ENCODE measurements around the gene KCNMA1.

DNA sequence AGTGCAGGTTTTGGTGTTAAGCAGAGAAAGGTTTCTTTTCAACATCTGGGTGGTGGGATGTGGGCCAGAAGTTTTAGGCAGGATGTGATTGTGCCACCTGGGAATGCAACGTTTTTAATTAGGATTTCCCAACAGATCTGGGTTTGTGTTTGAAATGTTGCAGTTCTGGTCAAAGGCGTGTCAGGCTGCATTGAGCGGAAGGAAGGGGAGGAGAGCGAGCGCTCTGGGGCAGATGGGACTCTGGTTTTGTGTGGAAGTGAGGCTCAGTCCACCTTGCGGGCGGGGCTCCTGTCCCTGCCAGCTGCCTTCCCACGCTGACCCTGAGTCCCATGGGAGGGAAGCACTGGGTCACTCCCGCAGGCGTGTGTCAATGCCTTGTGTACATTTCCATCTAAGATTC, 767.7 kb downstream of the KCNMA1 start:
- TF ChIP-seq, protein P1, sequence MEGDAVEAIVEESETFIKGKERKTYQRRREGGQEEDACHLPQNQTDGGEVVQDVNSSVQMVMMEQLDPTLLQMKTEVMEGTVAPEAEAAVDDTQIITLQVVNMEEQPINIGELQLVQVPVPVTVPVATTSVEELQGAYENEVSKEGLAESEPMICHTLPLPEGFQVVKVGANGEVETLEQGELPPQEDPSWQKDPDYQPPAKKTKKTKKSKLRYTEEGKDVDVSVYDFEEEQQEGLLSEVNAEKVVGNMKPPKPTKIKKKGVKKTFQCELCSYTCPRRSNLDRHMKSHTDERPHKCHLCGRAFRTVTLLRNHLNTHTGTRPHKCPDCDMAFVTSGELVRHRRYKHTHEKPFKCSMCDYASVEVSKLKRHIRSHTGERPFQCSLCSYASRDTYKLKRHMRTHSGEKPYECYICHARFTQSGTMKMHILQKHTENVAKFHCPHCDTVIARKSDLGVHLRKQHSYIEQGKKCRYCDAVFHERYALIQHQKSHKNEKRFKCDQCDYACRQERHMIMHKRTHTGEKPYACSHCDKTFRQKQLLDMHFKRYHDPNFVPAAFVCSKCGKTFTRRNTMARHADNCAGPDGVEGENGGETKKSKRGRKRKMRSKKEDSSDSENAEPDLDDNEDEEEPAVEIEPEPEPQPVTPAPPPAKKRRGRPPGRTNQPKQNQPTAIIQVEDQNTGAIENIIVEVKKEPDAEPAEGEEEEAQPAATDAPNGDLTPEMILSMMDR (IDR thresholded peaks at IDR 0.05), result no peak
- TF ChIP-seq POLR2A (IDR thresholded peaks at IDR 0.05), result no peak
